Activated CD8-positive, alpha-beta memory T cell treated with anti-CD3 and anti-CD28 coated beads for 36 hours (primary cell): ENCODE measurements around the gene GTPBP10. TPM values are rescaled to one million over a fixed set of nuclear protein-coding genes. Genes with fewer than 3 reads are reported as not detected.

Experiments
- CTCF ChIA-PET: fragments of 350-600 bp; sonication (Branson Sonifier 250); formaldehyde crosslinking; loops from one replicate; lab custom pipeline; 2021; ENCODE audit warnings: antibody characterized with exemption; lab: Charles Lee
- POLR2A ChIA-PET: fragments of 350-600 bp; sonication (Branson Sonifier 250); formaldehyde crosslinking; loops from one replicate; lab custom pipeline; 2021; ENCODE audit warnings: antibody characterized with exemption; lab: Charles Lee
- total RNA-seq, 2 experiments: library from RNA; stranded (reverse); gene quantifications; one replicate each; pipeline ENCODE4 v1.2.3, GENCODE V29; 2021

GTPBP10 gene
- total RNA-seq, 2 experiments from 2014 or later, result 42.0 to 43.6 TPM

DNA sequence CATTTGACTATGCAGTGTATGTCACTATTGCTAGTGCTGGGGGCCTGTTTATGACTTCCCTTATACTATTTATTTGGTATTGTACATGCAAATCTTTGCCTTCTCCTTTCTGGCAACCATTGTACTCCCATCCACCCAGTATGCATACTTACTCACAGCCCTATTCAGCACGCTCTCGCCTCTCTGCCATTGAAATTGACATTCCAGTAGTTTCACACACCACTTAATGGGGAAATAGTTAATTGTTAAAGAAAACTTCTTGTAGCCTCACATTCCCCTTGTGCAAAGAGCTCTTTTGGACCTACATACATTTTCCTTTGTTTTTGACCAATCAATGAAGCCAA, 66.6 kb downstream of the GTPBP10 start:
- POLR2A ChIA-PET, result no interaction called here
- CTCF ChIA-PET, result no interaction called here

GRCh38 chr7:90421651-90422050, 75.1 kb downstream of the GTPBP10 start:
- CTCF ChIA-PET, result no interaction called here
- POLR2A ChIA-PET, result no interaction called here

DNA sequence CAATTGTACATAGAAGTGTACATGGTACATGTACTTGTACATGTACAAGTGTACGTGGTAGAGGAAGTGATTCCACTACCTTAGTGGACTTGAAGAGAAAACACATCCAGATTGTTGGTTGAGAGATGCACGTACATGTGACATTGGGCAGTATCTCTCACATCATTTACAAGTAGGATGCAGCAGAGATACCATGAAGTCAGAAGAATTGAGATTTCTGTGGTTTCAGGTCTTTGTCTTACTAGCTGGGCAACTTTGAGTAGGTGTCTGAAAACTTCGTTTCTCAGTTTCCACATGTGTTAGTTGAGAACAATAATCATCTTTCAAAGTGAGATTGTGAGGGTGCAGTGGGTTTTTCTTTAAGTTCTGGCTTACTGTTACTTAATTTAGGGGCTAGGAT, 78.2 kb downstream of the GTPBP10 start:
- ChIA-PET POLR2A (interaction anchor here (1.0 kb wide), 1 partner anchor 21 kb away, joined by 3 read pairs; the partner anchor contains the start of gene CLDN12), CTCF (interaction anchor here (1.0 kb wide), 1 partner anchor 271 kb away, joined by 3 read pairs; no protein-coding TSS in a partner anchor)

GRCh38 chr7:90425376-90425775, 78.9 kb downstream of the GTPBP10 start:
- ChIA-PET CTCF (no interaction called here), POLR2A (interaction anchor here (1.0 kb wide), 1 partner anchor 22 kb away, joined by 3 read pairs; the partner anchor contains the start of gene CLDN12)

- CTCF ChIA-PET, result interaction anchor here (1.3 kb wide), 1 partner anchor 277 kb away, joined by 3 read pairs; no protein-coding TSS in a partner anchor
- POLR2A ChIA-PET, result no interaction called here
Observed at GRCh38 chr7:90430614-90431460, 84.3 kb downstream of the GTPBP10 start.

GRCh38 chr7:90432752-90433151, 86.2 kb downstream of the GTPBP10 start:
- ChIA-PET CTCF (interaction anchor here (0.8 to 0.9 kb wide), 2 partner anchors 13 to 120 kb away, joined by 3 read pairs; no protein-coding TSS in a partner anchor), POLR2A (no interaction called here)

DNA sequence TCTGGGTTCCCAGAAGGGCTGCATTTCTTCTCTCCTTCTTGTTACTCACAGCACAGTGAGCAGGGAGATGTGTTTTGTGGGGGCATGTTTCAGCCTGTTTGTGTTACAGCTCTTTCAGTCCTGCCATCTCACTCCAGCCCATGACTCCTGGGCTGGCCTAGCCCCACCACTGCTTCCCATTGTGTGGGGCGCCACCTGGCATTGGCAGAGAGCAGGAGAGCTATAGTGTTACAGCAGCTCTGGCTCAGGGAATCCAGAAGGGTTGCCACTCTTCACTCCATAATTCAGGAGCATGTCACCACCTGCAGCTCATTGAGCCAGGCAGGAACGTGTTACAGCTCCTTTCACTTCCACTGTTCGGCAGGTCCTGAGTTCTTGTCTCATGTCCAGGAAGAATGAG, 86.7 kb downstream of the GTPBP10 start:
- ChIA-PET CTCF (interaction anchor here (0.8 to 0.9 kb wide), 2 partner anchors 12 to 121 kb away, joined by 3 read pairs; no protein-coding TSS in a partner anchor), POLR2A (no interaction called here)

Other genes starting within 250 kb of the GTPBP10 start
- under 1 TPM; 0.40 to 0.48 TPM for gene STEAP1, start 192.2 kb upstream of the GTPBP10 start, total RNA-seq
- not detected for gene STEAP2, start 135.0 kb upstream of the GTPBP10 start, total RNA-seq
- gene CFAP69, start 101.5 kb upstream of the GTPBP10 start, total RNA-seq, result 1 to 10 TPM in 1 of 2 experiments, under 1 TPM in 1; 0.48 to 1.5 TPM
- not detected for gene FAM237B, start 25.4 kb upstream of the GTPBP10 start, total RNA-seq
- 1 to 10 TPM; 4.5 to 5.1 TPM for gene CLDN12, start 56.7 kb downstream of the GTPBP10 start, total RNA-seq
- not detected for gene PTTG1IP2, start 122.9 kb downstream of the GTPBP10 start, total RNA-seq
- gene CDK14, start 249.6 kb downstream of the GTPBP10 start, total RNA-seq, result under 1 TPM; 0.31 to 0.40 TPM